WTC11 (cell line): ENCODE measurements around the gene AGAP1.

ENCODE experiments used
- CBFB ChIP-seq: sonication (generic); formaldehyde crosslinking; IDR thresholded peaks from 2 replicates; pipeline ENCODE4 v1.8.1; 2022; ENCODE audit warnings: mild to moderate bottlenecking, low read depth, missing genetic modification reagents
- CREM ChIP-seq: sonication (generic); formaldehyde crosslinking; IDR thresholded peaks from 2 replicates; pipeline ENCODE4 v1.8.1; 2022; ENCODE audit warnings: mild to moderate bottlenecking, missing genetic modification reagents, moderate library complexity
- ESRRA ChIP-seq: sonication (generic); formaldehyde crosslinking; IDR thresholded peaks from 2 replicates; pipeline ENCODE4 v1.8.1; 2022; ENCODE audit warnings: mild to moderate bottlenecking, missing genetic modification reagents, borderline replicate concordance
- ETV6 ChIP-seq: sonication (generic); formaldehyde crosslinking; IDR thresholded peaks from 2 replicates; pipeline ENCODE4 v1.8.1; 2022; ENCODE audit warnings: mild to moderate bottlenecking, missing genetic modification reagents
- RELA ChIP-seq: sonication (generic); formaldehyde crosslinking; IDR thresholded peaks from 2 replicates; pipeline ENCODE4 v1.8.1; 2022; ENCODE audit warnings: missing genetic modification reagents, mild to moderate bottlenecking, borderline replicate concordance
- ZBTB21 ChIP-seq: sonication (generic); formaldehyde crosslinking; IDR thresholded peaks from 2 replicates; pipeline ENCODE4 v1.8.1; 2023; ENCODE audit warnings: mild to moderate bottlenecking, missing genetic modification reagents, borderline replicate concordance
- TF ChIP-seq, protein P1 (sequence below): sonication (generic); formaldehyde crosslinking; conservative IDR thresholded peaks from 2 replicates; pipeline ENCODE4 v1.8.1; 2022; ENCODE audit warnings: mild to moderate bottlenecking, missing genetic modification reagents
- TF ChIP-seq, protein P2 (sequence below): sonication (generic); formaldehyde crosslinking; IDR thresholded peaks from 2 replicates; pipeline ENCODE4 v1.8.0; 2022; ENCODE audit warnings: mild to moderate bottlenecking, missing genetic modification reagents
- TF ChIP-seq, protein P3 (sequence below): sonication (generic); formaldehyde crosslinking; IDR thresholded peaks from 2 replicates; pipeline ENCODE4 v1.8.1; 2023; ENCODE audit warnings: mild to moderate bottlenecking, missing genetic modification reagents, borderline replicate concordance
- TF ChIP-seq, protein P4 (sequence below): fragments of 200-600 bp; IDR thresholded peaks from 2 replicates; pipeline ENCODE4 v1.8.0; 2022; ENCODE audit warnings: antibody characterized with exemption
- TF ChIP-seq, protein P5 (sequence below): sonication (generic); formaldehyde crosslinking; IDR thresholded peaks from 2 replicates; pipeline ENCODE4 v1.8.1; 2022; ENCODE audit warnings: mild to moderate bottlenecking, moderate library complexity, missing genetic modification reagents
- TF ChIP-seq, protein P6 (sequence below): sonication (generic); formaldehyde crosslinking; IDR thresholded peaks from 2 replicates; pipeline ENCODE4 v1.8.0; 2022; ENCODE audit warnings: missing genetic modification reagents
- TF ChIP-seq, protein P7 (sequence below): sonication (generic); formaldehyde crosslinking; IDR thresholded peaks from 2 replicates; pipeline ENCODE4 v1.8.1; 2022; ENCODE audit warnings: missing genetic modification reagents, borderline replicate concordance

DNA sequence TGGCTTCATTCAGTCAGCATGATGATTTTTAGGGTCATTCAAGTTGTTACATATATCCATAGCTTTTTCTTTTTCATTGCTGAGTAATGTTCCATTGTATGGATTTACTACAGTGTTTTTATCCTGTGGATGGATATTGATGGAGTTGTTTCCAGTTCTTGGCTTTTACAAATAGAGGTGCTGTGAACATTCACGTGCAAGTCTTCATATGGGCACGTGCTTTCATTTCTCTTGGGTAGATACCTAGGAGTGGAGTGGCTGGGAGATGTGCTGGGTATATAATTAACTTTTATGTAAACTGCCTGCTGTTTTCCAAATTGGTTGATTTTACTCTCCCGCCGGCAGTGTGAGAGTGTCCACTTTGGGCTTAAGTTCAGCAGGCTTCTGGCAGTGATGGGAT is 16.5 kb downstream of the AGAP1 start:
- TF ChIP-seq, protein P1, sequence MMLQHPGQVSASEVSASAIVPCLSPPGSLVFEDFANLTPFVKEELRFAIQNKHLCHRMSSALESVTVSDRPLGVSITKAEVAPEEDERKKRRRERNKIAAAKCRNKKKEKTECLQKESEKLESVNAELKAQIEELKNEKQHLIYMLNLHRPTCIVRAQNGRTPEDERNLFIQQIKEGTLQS (CRISPR knock-in tag): no peak
- TF ChIP-seq, protein P2, sequence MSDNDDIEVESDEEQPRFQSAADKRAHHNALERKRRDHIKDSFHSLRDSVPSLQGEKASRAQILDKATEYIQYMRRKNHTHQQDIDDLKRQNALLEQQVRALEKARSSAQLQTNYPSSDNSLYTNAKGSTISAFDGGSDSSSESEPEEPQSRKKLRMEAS (CRISPR knock-in tag): no peak
- TF ChIP-seq, protein P3, sequence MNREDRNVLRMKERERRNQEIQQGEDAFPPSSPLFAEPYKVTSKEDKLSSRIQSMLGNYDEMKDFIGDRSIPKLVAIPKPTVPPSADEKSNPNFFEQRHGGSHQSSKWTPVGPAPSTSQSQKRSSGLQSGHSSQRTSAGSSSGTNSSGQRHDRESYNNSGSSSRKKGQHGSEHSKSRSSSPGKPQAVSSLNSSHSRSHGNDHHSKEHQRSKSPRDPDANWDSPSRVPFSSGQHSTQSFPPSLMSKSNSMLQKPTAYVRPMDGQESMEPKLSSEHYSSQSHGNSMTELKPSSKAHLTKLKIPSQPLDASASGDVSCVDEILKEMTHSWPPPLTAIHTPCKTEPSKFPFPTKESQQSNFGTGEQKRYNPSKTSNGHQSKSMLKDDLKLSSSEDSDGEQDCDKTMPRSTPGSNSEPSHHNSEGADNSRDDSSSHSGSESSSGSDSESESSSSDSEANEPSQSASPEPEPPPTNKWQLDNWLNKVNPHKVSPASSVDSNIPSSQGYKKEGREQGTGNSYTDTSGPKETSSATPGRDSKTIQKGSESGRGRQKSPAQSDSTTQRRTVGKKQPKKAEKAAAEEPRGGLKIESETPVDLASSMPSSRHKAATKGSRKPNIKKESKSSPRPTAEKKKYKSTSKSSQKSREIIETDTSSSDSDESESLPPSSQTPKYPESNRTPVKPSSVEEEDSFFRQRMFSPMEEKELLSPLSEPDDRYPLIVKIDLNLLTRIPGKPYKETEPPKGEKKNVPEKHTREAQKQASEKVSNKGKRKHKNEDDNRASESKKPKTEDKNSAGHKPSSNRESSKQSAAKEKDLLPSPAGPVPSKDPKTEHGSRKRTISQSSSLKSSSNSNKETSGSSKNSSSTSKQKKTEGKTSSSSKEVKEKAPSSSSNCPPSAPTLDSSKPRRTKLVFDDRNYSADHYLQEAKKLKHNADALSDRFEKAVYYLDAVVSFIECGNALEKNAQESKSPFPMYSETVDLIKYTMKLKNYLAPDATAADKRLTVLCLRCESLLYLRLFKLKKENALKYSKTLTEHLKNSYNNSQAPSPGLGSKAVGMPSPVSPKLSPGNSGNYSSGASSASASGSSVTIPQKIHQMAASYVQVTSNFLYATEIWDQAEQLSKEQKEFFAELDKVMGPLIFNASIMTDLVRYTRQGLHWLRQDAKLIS (CRISPR knock-in tag): no peak
- TF ChIP-seq, protein P4, sequence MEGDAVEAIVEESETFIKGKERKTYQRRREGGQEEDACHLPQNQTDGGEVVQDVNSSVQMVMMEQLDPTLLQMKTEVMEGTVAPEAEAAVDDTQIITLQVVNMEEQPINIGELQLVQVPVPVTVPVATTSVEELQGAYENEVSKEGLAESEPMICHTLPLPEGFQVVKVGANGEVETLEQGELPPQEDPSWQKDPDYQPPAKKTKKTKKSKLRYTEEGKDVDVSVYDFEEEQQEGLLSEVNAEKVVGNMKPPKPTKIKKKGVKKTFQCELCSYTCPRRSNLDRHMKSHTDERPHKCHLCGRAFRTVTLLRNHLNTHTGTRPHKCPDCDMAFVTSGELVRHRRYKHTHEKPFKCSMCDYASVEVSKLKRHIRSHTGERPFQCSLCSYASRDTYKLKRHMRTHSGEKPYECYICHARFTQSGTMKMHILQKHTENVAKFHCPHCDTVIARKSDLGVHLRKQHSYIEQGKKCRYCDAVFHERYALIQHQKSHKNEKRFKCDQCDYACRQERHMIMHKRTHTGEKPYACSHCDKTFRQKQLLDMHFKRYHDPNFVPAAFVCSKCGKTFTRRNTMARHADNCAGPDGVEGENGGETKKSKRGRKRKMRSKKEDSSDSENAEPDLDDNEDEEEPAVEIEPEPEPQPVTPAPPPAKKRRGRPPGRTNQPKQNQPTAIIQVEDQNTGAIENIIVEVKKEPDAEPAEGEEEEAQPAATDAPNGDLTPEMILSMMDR: no peak
- TF ChIP-seq, protein P5, sequence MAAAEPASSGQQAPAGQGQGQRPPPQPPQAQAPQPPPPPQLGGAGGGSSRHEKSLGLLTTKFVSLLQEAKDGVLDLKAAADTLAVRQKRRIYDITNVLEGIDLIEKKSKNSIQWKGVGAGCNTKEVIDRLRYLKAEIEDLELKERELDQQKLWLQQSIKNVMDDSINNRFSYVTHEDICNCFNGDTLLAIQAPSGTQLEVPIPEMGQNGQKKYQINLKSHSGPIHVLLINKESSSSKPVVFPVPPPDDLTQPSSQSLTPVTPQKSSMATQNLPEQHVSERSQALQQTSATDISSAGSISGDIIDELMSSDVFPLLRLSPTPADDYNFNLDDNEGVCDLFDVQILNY: no peak
- TF ChIP-seq ZBTB21 (no peak), RELA (CRISPR knock-in tag) (no peak), ESRRA (CRISPR knock-in tag) (no peak), ETV6 (no peak), CBFB (CRISPR knock-in tag) (no peak), CREM (CRISPR knock-in tag) (no peak)
- TF ChIP-seq, protein P6, sequence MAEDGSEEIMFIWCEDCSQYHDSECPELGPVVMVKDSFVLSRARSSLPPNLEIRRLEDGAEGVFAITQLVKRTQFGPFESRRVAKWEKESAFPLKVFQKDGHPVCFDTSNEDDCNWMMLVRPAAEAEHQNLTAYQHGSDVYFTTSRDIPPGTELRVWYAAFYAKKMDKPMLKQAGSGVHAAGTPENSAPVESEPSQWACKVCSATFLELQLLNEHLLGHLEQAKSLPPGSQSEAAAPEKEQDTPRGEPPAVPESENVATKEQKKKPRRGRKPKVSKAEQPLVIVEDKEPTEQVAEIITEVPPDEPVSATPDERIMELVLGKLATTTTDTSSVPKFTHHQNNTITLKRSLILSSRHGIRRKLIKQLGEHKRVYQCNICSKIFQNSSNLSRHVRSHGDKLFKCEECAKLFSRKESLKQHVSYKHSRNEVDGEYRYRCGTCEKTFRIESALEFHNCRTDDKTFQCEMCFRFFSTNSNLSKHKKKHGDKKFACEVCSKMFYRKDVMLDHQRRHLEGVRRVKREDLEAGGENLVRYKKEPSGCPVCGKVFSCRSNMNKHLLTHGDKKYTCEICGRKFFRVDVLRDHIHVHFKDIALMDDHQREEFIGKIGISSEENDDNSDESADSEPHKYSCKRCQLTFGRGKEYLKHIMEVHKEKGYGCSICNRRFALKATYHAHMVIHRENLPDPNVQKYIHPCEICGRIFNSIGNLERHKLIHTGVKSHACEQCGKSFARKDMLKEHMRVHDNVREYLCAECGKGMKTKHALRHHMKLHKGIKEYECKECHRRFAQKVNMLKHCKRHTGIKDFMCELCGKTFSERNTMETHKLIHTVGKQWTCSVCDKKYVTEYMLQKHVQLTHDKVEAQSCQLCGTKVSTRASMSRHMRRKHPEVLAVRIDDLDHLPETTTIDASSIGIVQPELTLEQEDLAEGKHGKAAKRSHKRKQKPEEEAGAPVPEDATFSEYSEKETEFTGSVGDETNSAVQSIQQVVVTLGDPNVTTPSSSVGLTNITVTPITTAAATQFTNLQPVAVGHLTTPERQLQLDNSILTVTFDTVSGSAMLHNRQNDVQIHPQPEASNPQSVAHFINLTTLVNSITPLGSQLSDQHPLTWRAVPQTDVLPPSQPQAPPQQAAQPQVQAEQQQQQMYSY (CRISPR knock-in tag): no peak
- TF ChIP-seq, protein P7, sequence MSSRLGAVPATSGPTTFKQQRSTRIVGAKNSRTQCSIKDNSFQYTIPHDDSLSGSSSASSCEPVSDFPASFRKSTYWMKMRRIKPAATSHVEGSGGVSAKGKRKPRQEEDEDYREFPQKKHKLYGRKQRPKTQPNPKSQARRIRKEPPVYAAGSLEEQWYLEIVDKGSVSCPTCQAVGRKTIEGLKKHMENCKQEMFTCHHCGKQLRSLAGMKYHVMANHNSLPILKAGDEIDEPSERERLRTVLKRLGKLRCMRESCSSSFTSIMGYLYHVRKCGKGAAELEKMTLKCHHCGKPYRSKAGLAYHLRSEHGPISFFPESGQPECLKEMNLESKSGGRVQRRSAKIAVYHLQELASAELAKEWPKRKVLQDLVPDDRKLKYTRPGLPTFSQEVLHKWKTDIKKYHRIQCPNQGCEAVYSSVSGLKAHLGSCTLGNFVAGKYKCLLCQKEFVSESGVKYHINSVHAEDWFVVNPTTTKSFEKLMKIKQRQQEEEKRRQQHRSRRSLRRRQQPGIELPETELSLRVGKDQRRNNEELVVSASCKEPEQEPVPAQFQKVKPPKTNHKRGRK (CRISPR knock-in tag): no peak
